ENCODE results near the gene KHDRBS1. TPM values are rescaled to one million over a fixed set of nuclear protein-coding genes. Genes with fewer than 3 reads are reported as not detected.
A peak's percentile ranks its signal among the peaks of the same experiment; 100 is the strongest.
"Not testable (repeated sequence)": the region's sequence is repeated elsewhere in the genome, so short reads cannot be mapped to it uniquely, and the experiment has no call there.

The KHDRBS1 gene
- total and polyA plus RNA-seq, 2 experiments from 2014 or later: 191 to 251 TPM

DNA sequence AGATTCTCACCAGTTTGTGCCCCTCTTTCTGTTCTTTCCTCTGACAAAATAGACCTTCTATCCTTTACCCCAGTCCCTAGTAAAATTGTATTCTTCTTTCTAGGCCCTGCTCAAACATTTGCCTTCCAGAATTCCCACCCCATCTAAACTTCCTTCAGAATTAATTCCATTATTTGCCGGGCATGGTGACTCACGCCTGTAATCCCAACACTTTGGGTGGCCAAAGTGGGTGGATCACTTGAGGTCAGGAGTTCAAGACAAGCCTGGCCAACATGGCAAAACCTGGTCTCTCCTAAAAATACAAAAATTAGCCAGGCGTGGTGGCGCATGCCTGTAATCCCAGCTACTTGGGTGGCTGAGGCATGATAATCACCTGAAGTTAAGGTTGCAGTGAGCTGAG is 11.4 kb upstream of the KHDRBS1 start:
- not testable (repeated sequence) for H3K4me1 Mint-ChIP-seq; H3K36me3 ChIP-seq (ENCODE audit: insufficient read depth); H3K9me2 ChIP-seq (ENCODE audit: insufficient read depth); H3K4me2 ChIP-seq; H3K27ac Mint-ChIP-seq; H3K9me3 Mint-ChIP-seq; H3K27me3 Mint-ChIP-seq (ENCODE audit: insufficient read depth, low read depth, poor library complexity); H4K20me1 ChIP-seq (replicated peaks; ENCODE audit: insufficient read depth); H3K36me3 Mint-ChIP-seq (ENCODE audit: low read depth); H3K27me3 ChIP-seq (ENCODE audit: insufficient read depth); H3K79me2 ChIP-seq (replicated peaks; ENCODE audit: insufficient read depth); ATAC-seq; H3K4me3 Mint-ChIP-seq; H3K4me3 ChIP-seq; H3K27ac ChIP-seq (ENCODE audit: low read depth); DNase-seq (ENCODE audit: low spot score); H3F3A ChIP-seq (replicated peaks; ENCODE audit: low read depth); H2AFZ ChIP-seq; H3K4me1 ChIP-seq (ENCODE audit: insufficient read depth)

DNA sequence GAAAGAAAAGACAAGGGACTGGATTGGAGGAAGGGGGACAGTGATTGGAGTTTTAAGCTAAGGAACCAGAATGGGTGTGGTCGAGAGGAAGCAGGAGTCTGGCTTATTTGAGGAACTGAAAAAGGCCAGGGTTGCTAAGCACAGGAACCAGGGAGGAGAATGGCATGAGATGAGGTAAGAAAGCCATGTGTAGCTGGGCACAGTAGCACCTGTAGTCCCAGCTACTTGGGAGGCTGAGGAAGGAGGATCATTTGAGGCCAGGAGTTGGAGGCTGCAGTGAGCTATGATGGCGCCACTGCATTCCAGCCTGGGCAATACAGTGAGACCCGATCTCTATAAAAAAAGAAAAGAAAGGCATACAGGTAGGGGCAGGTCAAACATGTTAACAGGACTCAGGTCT is 8.1 kb upstream of the KHDRBS1 start:
- Mint-ChIP-seq H3K9me3 (no peaks in the 10 kb centered on the region), H3K4me1 (peaks cover 18% of the 10 kb centered on the region), H3K27me3 (ENCODE audit: insufficient read depth, low read depth, poor library complexity) (peaks cover 2% of the 10 kb centered on the region), H3K27ac (no peak overlapping the region), H3K36me3 (ENCODE audit: low read depth) (no peaks in the 10 kb centered on the region; the same call in 2 of the 3 replicates), H3K4me3 (no peak overlapping the region)
- no peak overlapping the region for H2AFZ ChIP-seq
- no peak overlapping the region for H3K27ac ChIP-seq (ENCODE audit: low read depth)
- H3K4me2 ChIP-seq: no peak overlapping the region
- peaks cover 22% of the 10 kb centered on the region for H3K4me1 ChIP-seq (ENCODE audit: insufficient read depth)
- DNase-seq (ENCODE audit: low spot score) (no peak), ATAC-seq (no peak)
- H3K36me3 ChIP-seq (ENCODE audit: insufficient read depth): no peaks in the 10 kb centered on the region
- H3K4me3 ChIP-seq: no peak overlapping the region
- H4K20me1 ChIP-seq (replicated peaks; ENCODE audit: insufficient read depth): no peaks in the 10 kb centered on the region
- H3K27me3 ChIP-seq (ENCODE audit: insufficient read depth): no peaks in the 10 kb centered on the region
- no peaks in the 10 kb centered on the region for H3K9me2 ChIP-seq (ENCODE audit: insufficient read depth)
- 0 out of 2 replicates have a peak, but pooled peaks cover 5% of the 10 kb centered on the region for H3F3A ChIP-seq (replicated peaks; ENCODE audit: low read depth)
- H3K79me2 ChIP-seq (replicated peaks; ENCODE audit: insufficient read depth): no peaks in the 10 kb centered on the region
- TF ChIP-seq STAT1 (IDR thresholded peaks at IDR 0.05; ENCODE audit: unreplicated experiment) (no peak), ZNF114 (CRISPR knock-in tag; IDR thresholded peaks at IDR 0.05) (no peak), CREB1 (CRISPR knock-in tag; IDR thresholded peaks at IDR 0.05; ENCODE audit: low read depth) (no peak), POLR2AphosphoS5 (IDR thresholded peaks at IDR 0.05; ENCODE audit: low read depth) (no peak)

DNA sequence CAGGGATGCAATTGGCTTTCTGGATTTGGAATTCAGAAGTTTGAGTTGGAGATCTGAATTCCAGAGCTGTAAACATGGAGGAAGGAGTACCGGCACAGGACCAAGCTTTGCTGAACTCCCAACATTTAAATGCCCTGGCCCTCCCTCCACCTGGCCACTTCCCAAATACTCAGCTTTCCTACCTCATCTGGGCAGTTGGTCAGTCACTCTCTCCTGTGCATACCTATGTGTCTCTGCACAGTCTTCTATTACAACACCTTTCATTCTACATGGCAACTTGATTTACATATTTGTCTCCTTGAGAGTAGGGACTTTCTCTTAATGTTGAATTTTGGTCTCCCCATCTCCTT is 6.1 kb upstream of the KHDRBS1 start:
- no peaks in the 10 kb centered on the region for H3K9me3 Mint-ChIP-seq
- Histone ChIP-seq H3K27ac (ENCODE audit: low read depth) (no peak overlapping the region), H3F3A (replicated peaks; ENCODE audit: low read depth) (0 out of 2 replicates have a peak, but pooled peaks cover 5% of the 10 kb centered on the region), H3K36me3 (ENCODE audit: insufficient read depth) (no peaks in the 10 kb centered on the region), H3K4me2 (peak overlapping the region; percentile 66), H3K4me1 (ENCODE audit: insufficient read depth) (peaks cover 25% of the 10 kb centered on the region), H3K9me2 (ENCODE audit: insufficient read depth) (no peaks in the 10 kb centered on the region), H3K27me3 (ENCODE audit: insufficient read depth) (no peaks in the 10 kb centered on the region), H2AFZ (peak overlapping the region; percentile 95), H4K20me1 (replicated peaks; ENCODE audit: insufficient read depth) (no peaks in the 10 kb centered on the region), H3K4me3 (no peak overlapping the region), H3K79me2 (replicated peaks; ENCODE audit: insufficient read depth) (no peaks in the 10 kb centered on the region)
- no peak overlapping the region for H3K4me3 Mint-ChIP-seq
- no peak for DNase-seq (ENCODE audit: low spot score)
- H3K4me1 Mint-ChIP-seq: peaks cover 20% of the 10 kb centered on the region
- no peak for ATAC-seq
- no peak overlapping the region for H3K27ac Mint-ChIP-seq
- peaks cover 4% of the 10 kb centered on the region for H3K27me3 Mint-ChIP-seq (ENCODE audit: insufficient read depth, low read depth, poor library complexity)
- H3K36me3 Mint-ChIP-seq (ENCODE audit: low read depth): no peaks in the 10 kb centered on the region; the same call in 2 of the 3 replicates
- TF ChIP-seq, protein P1, sequence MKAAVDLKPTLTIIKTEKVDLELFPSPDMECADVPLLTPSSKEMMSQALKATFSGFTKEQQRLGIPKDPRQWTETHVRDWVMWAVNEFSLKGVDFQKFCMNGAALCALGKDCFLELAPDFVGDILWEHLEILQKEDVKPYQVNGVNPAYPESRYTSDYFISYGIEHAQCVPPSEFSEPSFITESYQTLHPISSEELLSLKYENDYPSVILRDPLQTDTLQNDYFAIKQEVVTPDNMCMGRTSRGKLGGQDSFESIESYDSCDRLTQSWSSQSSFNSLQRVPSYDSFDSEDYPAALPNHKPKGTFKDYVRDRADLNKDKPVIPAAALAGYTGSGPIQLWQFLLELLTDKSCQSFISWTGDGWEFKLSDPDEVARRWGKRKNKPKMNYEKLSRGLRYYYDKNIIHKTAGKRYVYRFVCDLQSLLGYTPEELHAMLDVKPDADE (IDR thresholded peaks at IDR 0.05): no peak
- TF ChIP-seq, protein P2, sequence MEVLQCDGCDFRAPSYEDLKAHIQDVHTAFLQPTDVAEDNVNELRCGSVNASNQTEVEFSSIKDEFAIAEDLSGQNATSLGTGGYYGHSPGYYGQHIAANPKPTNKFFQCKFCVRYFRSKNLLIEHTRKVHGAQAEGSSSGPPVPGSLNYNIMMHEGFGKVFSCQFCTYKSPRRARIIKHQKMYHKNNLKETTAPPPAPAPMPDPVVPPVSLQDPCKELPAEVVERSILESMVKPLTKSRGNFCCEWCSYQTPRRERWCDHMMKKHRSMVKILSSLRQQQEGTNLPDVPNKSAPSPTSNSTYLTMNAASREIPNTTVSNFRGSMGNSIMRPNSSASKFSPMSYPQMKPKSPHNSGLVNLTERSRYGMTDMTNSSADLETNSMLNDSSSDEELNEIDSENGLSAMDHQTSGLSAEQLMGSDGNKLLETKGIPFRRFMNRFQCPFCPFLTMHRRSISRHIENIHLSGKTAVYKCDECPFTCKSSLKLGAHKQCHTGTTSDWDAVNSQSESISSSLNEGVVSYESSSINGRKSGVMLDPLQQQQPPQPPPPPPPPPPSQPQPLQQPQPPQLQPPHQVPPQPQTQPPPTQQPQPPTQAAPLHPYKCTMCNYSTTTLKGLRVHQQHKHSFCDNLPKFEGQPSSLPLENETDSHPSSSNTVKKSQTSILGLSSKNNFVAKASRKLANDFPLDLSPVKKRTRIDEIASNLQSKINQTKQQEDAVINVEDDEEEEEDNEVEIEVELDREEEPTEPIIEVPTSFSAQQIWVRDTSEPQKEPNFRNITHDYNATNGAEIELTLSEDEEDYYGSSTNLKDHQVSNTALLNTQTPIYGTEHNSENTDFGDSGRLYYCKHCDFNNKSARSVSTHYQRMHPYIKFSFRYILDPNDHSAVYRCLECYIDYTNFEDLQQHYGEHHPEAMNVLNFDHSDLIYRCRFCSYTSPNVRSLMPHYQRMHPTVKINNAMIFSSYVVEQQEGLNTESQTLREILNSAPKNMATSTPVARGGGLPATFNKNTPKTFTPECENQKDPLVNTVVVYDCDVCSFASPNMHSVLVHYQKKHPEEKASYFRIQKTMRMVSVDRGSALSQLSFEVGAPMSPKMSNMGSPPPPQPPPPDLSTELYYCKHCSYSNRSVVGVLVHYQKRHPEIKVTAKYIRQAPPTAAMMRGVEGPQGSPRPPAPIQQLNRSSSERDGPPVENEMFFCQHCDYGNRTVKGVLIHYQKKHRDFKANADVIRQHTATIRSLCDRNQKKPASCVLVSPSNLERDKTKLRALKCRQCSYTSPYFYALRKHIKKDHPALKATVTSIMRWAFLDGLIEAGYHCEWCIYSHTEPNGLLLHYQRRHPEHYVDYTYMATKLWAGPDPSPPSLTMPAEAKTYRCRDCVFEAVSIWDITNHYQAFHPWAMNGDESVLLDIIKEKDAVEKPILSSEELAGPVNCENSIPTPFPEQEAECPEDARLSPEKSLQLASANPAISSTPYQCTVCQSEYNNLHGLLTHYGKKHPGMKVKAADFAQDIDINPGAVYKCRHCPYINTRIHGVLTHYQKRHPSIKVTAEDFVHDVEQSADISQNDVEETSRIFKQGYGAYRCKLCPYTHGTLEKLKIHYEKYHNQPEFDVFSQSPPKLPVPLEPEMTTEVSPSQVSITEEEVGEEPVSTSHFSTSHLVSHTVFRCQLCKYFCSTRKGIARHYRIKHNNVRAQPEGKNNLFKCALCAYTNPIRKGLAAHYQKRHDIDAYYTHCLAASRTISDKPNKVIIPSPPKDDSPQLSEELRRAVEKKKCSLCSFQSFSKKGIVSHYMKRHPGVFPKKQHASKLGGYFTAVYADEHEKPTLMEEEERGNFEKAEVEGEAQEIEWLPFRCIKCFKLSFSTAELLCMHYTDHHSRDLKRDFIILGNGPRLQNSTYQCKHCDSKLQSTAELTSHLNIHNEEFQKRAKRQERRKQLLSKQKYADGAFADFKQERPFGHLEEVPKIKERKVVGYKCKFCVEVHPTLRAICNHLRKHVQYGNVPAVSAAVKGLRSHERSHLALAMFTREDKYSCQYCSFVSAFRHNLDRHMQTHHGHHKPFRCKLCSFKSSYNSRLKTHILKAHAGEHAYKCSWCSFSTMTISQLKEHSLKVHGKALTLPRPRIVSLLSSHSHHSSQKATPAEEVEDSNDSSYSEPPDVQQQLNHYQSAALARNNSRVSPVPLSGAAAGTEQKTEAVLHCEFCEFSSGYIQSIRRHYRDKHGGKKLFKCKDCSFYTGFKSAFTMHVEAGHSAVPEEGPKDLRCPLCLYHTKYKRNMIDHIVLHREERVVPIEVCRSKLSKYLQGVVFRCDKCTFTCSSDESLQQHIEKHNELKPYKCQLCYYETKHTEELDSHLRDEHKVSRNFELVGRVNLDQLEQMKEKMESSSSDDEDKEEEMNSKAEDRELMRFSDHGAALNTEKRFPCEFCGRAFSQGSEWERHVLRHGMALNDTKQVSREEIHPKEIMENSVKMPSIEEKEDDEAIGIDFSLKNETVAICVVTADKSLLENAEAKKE (CRISPR knock-in tag; IDR thresholded peaks at IDR 0.05): no peak
- no peak for TF ChIP-seq ZNF114 (CRISPR knock-in tag; IDR thresholded peaks at IDR 0.05)
- TF ChIP-seq EZH2phosphoT487 (IDR thresholded peaks at IDR 0.05; ENCODE audit: unreplicated experiment): no peak

All from GM23338 (cell line).